K562 (cell line): ENCODE results near the gene TNFRSF13B. TPM values are rescaled to one million over a fixed set of nuclear protein-coding genes. Genes with fewer than 3 reads are reported as not detected.

Experiments
- ATAC-seq: fragments of 200-7000 bp; cut with Tn5 transposase; 3 replicates; pipeline ENCODE4 v1.9.1; 2020; ENCODE audit warnings: moderate library complexity
- BruUV-seq: library from RNA; stranded (reverse); fragments of 400-500 nt; replicated peaks from 2 replicates; lab custom pipeline; 2021; lab: Mats Ljungman, UMichigan
- CTCF ChIA-PET: fragments of 300-600 bp; formaldehyde crosslinking; extraction: SDS; loops from one replicate; lab custom pipeline; 2021; ENCODE audit warnings: low intra/inter-chr PET ratio; lab: Yijun Ruan, JAX
- POLR2A ChIA-PET: fragments of 300-600, 350-650 bp; sonication (Branson Sonifier 250); formaldehyde crosslinking; extraction: SDS; loops from one replicate; lab custom pipeline; 2021; ENCODE audit warnings: antibody characterized with exemption, inconsistent platforms; lab: Yijun Ruan, JAX
- DNase-seq, 4 experiments: peaks; one replicate each; pipeline versions ENCODE4 v3.0.0 to v3.0.0-alpha.2; 2011 to 2018; ENCODE audit warnings: low spot score in 3 of 4, mixed read lengths in 3 of 4; ENCODE audit errors: extremely low read depth in 1 of 4
- FAIRE-seq: peaks from 2 replicates; lab custom pipeline; 2011; peaks lifted over from hg19 to GRCh38; lab: Jason Lieb, UNC
- H2AFZ ChIP-seq: 2 replicates; pipeline ENCODE4 v1.6.0; 2011; ENCODE audit warnings: low read depth, low read length, control low read depth, inconsistent platforms
- H3K27ac ChIP-seq: fragments of 200-600 bp; 3 replicates; pipeline ENCODE4 v1.8.0; 2011; ENCODE audit warnings: low read depth, mild to moderate bottlenecking, control low read depth, inconsistent platforms, low read length, moderate library complexity, mixed read lengths; ENCODE audit errors: extremely low read depth
- H3K27me3 ChIP-seq, 2 experiments: fragments of 300-600 bp in 1 of 2; 2 replicates in 1 of 2; 3 replicates in 1 of 2; pipeline versions ENCODE4 v1.6.0 to v1.8.0; 2011; ENCODE audit warnings: inconsistent platforms in 2 of 2, low read length in 2 of 2, mild to moderate bottlenecking in 1 of 2, mixed read lengths in 1 of 2, moderate library complexity in 1 of 2; ENCODE audit not compliant: control insufficient read depth in 2 of 2, insufficient read depth in 2 of 2
- H3K36me3 ChIP-seq: fragments of 300-600 bp; 3 replicates; pipeline ENCODE4 v1.8.0; 2011; ENCODE audit warnings: mild to moderate bottlenecking, low read length, inconsistent platforms; ENCODE audit not compliant: control insufficient read depth, insufficient read depth
- H3K4me1 ChIP-seq, 2 experiments: fragments of 200-600 bp in 1 of 2; replicated peaks in 1 of 2; 2 replicates in 1 of 2; 3 replicates in 1 of 2; pipeline versions ENCODE4 v1.5.1 to v1.8.0; 2011; ENCODE audit warnings: inconsistent platforms in 2 of 2, low read length in 2 of 2, mild to moderate bottlenecking in 1 of 2, mixed read lengths in 1 of 2, moderate library complexity in 1 of 2; ENCODE audit not compliant: control insufficient read depth in 2 of 2, insufficient read depth in 2 of 2
- H3K4me2 ChIP-seq: 2 replicates; pipeline ENCODE4 v1.6.1; 2011; ENCODE audit warnings: low read length, control low read depth, inconsistent platforms, mixed read lengths; ENCODE audit not compliant: insufficient read depth
- H3K4me3 ChIP-seq: fragments of 200-600 bp; sonication (generic), shearing (Covaris generic); 2 replicates; pipeline ENCODE4 v1.5.1; 2016; ENCODE audit warnings: control low read depth, inconsistent platforms
- H3K79me2 ChIP-seq: fragments of 200-600 bp; 3 replicates; pipeline ENCODE4 v1.8.0; 2011; ENCODE audit warnings: low read length, inconsistent platforms; ENCODE audit not compliant: control insufficient read depth, insufficient read depth
- H3K9ac ChIP-seq, 2 experiments: 2 replicates each; pipeline versions ENCODE4 v1.6.0 to v1.6.1; 2011; ENCODE audit warnings: low read depth in 2 of 2, low read length in 2 of 2, control low read depth in 1 of 2, inconsistent platforms in 1 of 2, mild to moderate bottlenecking in 1 of 2, mixed read lengths in 1 of 2; ENCODE audit not compliant: insufficient read depth in 1 of 2
- H3K9me1 ChIP-seq: one replicate; pipeline ENCODE4 v1.6.0; 2011; ENCODE audit warnings: inconsistent platforms, mild to moderate bottlenecking, low read length, moderate library complexity; ENCODE audit not compliant: control insufficient read depth, insufficient read depth
- H3K9me3 ChIP-seq: replicated peaks from 2 replicates; pipeline ENCODE4 v1.5.1; 2011; ENCODE audit warnings: low read depth, low read length, inconsistent platforms; ENCODE audit not compliant: control insufficient read depth, insufficient read depth
- H4K20me1 ChIP-seq: replicated peaks from 2 replicates; pipeline ENCODE4 v1.6.1; 2011; ENCODE audit warnings: low read length, inconsistent platforms, mixed read lengths; ENCODE audit not compliant: control insufficient read depth, insufficient read depth
- EHMT2 ChIP-seq: fragments of 450-650 bp; IDR thresholded peaks from 2 replicates; pipeline ENCODE4 v1.6.1; 2018; ENCODE audit warnings: antibody characterized with exemption
- ESRRB ChIP-seq: fragments of 250-450 bp; sonication (Bioruptor Pico); IDR thresholded peaks from 2 replicates; pipeline ENCODE4 v1.5.0; 2020; ENCODE audit warnings: mild to moderate bottlenecking, moderate library complexity, borderline replicate concordance
- HNRNPUL1 ChIP-seq: fragments of 200-400 bp; formaldehyde crosslinking; IDR thresholded peaks from 2 replicates; pipeline ENCODE4 v1.6.1; 2017; ENCODE audit warnings: low read length
- KLF16 ChIP-seq: IDR thresholded peaks from 2 replicates; pipeline ENCODE4 v1.6.1; 2016; ENCODE audit warnings: antibody characterized with exemption
- LARP7 ChIP-seq: fragments of 450-650 bp; IDR thresholded peaks from 2 replicates; pipeline ENCODE4 v1.6.1; 2016
- MXI1 ChIP-seq: IDR thresholded peaks from 2 replicates; pipeline ENCODE4 v1.6.1; 2011; ENCODE audit warnings: low read depth, mild to moderate bottlenecking, improper control_type of control experiment, low read length
- PTBP1 ChIP-seq: fragments of 200-400 bp; formaldehyde crosslinking; IDR thresholded peaks from 2 replicates; pipeline ENCODE4 v1.6.1; 2017; ENCODE audit warnings: low read depth, low read length
- RFX7 ChIP-seq: fragments of 250-450 bp; sonication (Bioruptor Pico); IDR thresholded peaks from 2 replicates; pipeline ENCODE4 v1.5.1; 2021; ENCODE audit warnings: mild to moderate bottlenecking
- SRSF9 ChIP-seq: fragments of 200-400 bp; formaldehyde crosslinking; IDR thresholded peaks from 2 replicates; pipeline ENCODE4 v1.6.1; 2017; ENCODE audit warnings: low read depth, low read length, borderline replicate concordance
- STAG1 ChIP-seq: sonication (generic); formaldehyde crosslinking; IDR thresholded peaks from 2 replicates; pipeline ENCODE4 v1.5.0; 2020; ENCODE audit warnings: missing genetic modification reagents, borderline replicate concordance
- ZBTB8A ChIP-seq: fragments of 450-650 bp; IDR thresholded peaks from 2 replicates; pipeline ENCODE4 v1.6.1; 2018; ENCODE audit warnings: mild to moderate bottlenecking, moderate library complexity; ENCODE audit not compliant: partially characterized antibody
- ZNF584 ChIP-seq: fragments of 200-800 bp; sonication (Bioruptor generic); IDR thresholded peaks from 2 replicates; pipeline ENCODE4 v1.6.1; 2016; ENCODE audit warnings: low read depth, mild to moderate bottlenecking, missing genetic modification characterization, missing compliant biosample characterization
- WGBS: fragments of 100-300 bp; shearing (Covaris generic); methylation state at CpG from one replicate; pipeline ENCODE4 v1.1.6; 2016; ENCODE audit warnings: low coverage, mixed read lengths; ENCODE audit not compliant: insufficient coverage; ENCODE audit errors: missing lambda C conversion rate; 5-methylcytosine and 5-hydroxymethylcytosine counted together
- in situ Hi-C: fragments of 300-500 bp; cut with MboI; formaldehyde crosslinking; loops from 4 replicates; pipeline ENCODE4 v1.15.0; 2018; ENCODE audit warnings: inconsistent platforms, mixed read lengths
- intact Hi-C: fragments of 100-400 bp; cut with micrococcal nuclease; formaldehyde crosslinking; loops from 2 replicates; pipeline ENCODE4 v1.14.2; 2022
- polyA plus RNA-seq, 8 experiments: library from polyadenylated mRNA; depleted of rRNA in 4 of 8; stranded (reverse) in 5 of 8; unstranded in 3 of 8; fragments of >200 nt; fragmentation: Nextera tagmentation in 2 of 8; fragmentation: Illumina TruSeq in 1 of 8; extraction: Ambion mirVana in 2 of 8; extraction: Trizol in 1 of 8; gene quantifications; 2 replicates each; pipeline versions ENCODE4 v1.2.1 to v1.2.3, GENCODE V29; 2011 to 2014; ENCODE audit warnings: inconsistent platforms in 1 of 8, missing spikeins in 1 of 8
- total RNA-seq, 7 experiments: library from RNA; depleted of rRNA in 6 of 7; stranded (reverse); fragments of >200 nt in 6 of 7; fragmentation: Illumina TruSeq in 2 of 7; extraction: Trizol in 2 of 7; gene quantifications; 2 replicates each; pipeline versions ENCODE4 v1.2.1 to v1.2.3, GENCODE V29; 2011 to 2021; ENCODE audit warnings: low replicate concordance in 1 of 7
- TF ChIP-seq, protein P1 (sequence below): fragments of 250-450 bp; sonication (Bioruptor Pico); IDR thresholded peaks from 2 replicates; pipeline ENCODE4 v1.9.0; 2021; ENCODE audit warnings: mild to moderate bottlenecking, inconsistent platforms
- TF ChIP-seq, protein P2 (sequence below): fragments of 450-650 bp; IDR thresholded peaks from 2 replicates; pipeline ENCODE4 v1.6.1; 2016; ENCODE audit warnings: missing biosample characterization, missing genetic modification characterization
- TF ChIP-seq, protein P3 (sequence below): fragments of 150-350 bp; conservative IDR thresholded peaks from 2 replicates; pipeline ENCODE4 v1.6.1; 2014; ENCODE audit warnings: low read length
- TF ChIP-seq, protein P4 (sequence below): sonication (generic); formaldehyde crosslinking; IDR thresholded peaks from 2 replicates; pipeline ENCODE4 v1.8.1; 2023; ENCODE audit warnings: mild to moderate bottlenecking, missing genetic modification reagents

The TNFRSF13B gene
- total and polyA plus RNA-seq, 9 of the 15 experiments (the other 6 are each of a cell fraction or from before 2014, with no cell fraction given) = not detected

DNA sequence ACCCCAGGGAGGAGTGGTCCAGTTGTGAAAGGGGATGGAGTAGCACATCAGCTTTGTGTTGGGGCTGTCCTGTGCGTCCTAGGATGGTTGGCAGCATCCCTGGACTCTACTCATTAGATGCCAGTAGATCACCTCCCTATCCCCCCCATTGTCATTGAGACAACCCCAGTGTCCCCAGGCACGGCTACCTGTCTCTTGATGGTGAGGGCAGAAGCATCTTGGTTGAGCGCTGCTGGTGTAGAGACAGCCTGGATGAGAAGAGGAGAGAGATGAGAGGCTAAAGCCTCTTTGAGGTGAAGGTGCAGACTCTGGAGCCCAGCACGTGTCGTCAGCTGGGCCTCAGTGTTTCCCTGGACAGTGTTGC, 55.4 kb downstream of the TNFRSF13B start:
- Histone ChIP-seq H2AFZ (no peak overlapping the region), H3K4me1 (no peaks in the 10 kb centered on the region), H3K27ac (no peak overlapping the region), H3K4me2 (no peak overlapping the region), H3K9me3 (no peaks in the 10 kb centered on the region), H4K20me1 (no peaks in the 10 kb centered on the region), H3K79me2 (no peaks in the 10 kb centered on the region), H3K9ac (no peak overlapping the region), H3K9me1 (no peaks in the 10 kb centered on the region), H3K4me3 (no peak overlapping the region), H3K27me3 (peaks cover 0 to 35% of the 10 kb centered on the region in 2 experiments; a peak in 3 of 5 replicates), H3K36me3 (no peaks in the 10 kb centered on the region)
- ATAC-seq = no peak
- no TSS peak for BruUV-seq
- DNase-seq = no peak
- FAIRE-seq = no peak
- intact Hi-C loops = no loop called here
- WGBS = 3% methylated on average over 5 of the region's 5 CpGs
- TF ChIP-seq, protein P1, sequence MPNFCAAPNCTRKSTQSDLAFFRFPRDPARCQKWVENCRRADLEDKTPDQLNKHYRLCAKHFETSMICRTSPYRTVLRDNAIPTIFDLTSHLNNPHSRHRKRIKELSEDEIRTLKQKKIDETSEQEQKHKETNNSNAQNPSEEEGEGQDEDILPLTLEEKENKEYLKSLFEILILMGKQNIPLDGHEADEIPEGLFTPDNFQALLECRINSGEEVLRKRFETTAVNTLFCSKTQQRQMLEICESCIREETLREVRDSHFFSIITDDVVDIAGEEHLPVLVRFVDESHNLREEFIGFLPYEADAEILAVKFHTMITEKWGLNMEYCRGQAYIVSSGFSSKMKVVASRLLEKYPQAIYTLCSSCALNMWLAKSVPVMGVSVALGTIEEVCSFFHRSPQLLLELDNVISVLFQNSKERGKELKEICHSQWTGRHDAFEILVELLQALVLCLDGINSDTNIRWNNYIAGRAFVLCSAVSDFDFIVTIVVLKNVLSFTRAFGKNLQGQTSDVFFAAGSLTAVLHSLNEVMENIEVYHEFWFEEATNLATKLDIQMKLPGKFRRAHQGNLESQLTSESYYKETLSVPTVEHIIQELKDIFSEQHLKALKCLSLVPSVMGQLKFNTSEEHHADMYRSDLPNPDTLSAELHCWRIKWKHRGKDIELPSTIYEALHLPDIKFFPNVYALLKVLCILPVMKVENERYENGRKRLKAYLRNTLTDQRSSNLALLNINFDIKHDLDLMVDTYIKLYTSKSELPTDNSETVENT (CRISPR knock-in tag) = no peak
- TF ChIP-seq MXI1 = no peak
- TF ChIP-seq, protein P2, sequence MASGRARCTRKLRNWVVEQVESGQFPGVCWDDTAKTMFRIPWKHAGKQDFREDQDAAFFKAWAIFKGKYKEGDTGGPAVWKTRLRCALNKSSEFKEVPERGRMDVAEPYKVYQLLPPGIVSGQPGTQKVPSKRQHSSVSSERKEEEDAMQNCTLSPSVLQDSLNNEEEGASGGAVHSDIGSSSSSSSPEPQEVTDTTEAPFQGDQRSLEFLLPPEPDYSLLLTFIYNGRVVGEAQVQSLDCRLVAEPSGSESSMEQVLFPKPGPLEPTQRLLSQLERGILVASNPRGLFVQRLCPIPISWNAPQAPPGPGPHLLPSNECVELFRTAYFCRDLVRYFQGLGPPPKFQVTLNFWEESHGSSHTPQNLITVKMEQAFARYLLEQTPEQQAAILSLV (tag) = no peak
- TF ChIP-seq, protein P3, sequence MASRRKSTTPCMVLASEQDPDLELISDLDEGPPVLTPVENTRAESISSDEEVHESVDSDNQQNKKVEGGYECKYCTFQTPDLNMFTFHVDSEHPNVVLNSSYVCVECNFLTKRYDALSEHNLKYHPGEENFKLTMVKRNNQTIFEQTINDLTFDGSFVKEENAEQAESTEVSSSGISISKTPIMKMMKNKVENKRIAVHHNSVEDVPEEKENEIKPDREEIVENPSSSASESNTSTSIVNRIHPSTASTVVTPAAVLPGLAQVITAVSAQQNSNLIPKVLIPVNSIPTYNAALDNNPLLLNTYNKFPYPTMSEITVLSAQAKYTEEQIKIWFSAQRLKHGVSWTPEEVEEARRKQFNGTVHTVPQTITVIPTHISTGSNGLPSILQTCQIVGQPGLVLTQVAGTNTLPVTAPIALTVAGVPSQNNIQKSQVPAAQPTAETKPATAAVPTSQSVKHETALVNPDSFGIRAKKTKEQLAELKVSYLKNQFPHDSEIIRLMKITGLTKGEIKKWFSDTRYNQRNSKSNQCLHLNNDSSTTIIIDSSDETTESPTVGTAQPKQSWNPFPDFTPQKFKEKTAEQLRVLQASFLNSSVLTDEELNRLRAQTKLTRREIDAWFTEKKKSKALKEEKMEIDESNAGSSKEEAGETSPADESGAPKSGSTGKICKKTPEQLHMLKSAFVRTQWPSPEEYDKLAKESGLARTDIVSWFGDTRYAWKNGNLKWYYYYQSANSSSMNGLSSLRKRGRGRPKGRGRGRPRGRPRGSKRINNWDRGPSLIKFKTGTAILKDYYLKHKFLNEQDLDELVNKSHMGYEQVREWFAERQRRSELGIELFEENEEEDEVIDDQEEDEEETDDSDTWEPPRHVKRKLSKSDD = no peak
- no peak for TF ChIP-seq SRSF9
- no peak for TF ChIP-seq RFX7 (CRISPR knock-in tag)
- TF ChIP-seq, protein P4, sequence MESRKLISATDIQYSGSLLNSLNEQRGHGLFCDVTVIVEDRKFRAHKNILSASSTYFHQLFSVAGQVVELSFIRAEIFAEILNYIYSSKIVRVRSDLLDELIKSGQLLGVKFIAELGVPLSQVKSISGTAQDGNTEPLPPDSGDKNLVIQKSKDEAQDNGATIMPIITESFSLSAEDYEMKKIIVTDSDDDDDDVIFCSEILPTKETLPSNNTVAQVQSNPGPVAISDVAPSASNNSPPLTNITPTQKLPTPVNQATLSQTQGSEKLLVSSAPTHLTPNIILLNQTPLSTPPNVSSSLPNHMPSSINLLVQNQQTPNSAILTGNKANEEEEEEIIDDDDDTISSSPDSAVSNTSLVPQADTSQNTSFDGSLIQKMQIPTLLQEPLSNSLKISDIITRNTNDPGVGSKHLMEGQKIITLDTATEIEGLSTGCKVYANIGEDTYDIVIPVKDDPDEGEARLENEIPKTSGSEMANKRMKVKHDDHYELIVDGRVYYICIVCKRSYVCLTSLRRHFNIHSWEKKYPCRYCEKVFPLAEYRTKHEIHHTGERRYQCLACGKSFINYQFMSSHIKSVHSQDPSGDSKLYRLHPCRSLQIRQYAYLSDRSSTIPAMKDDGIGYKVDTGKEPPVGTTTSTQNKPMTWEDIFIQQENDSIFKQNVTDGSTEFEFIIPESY (CRISPR knock-in tag) = no peak
- no peak for TF ChIP-seq LARP7
- no peak for TF ChIP-seq PTBP1
- no peak for TF ChIP-seq ESRRB (CRISPR knock-in tag)
- TF ChIP-seq EHMT2 = no peak
- no peak for TF ChIP-seq ZBTB8A
- TF ChIP-seq ZNF584 (CRISPR knock-in tag) = no peak
- no peak for TF ChIP-seq HNRNPUL1
- TF ChIP-seq KLF16 = no peak
- TF ChIP-seq STAG1 (CRISPR knock-in tag) = no peak
- in situ Hi-C loops = no loop called here
- ChIA-PET POLR2A (no interaction called here), CTCF (no interaction called here)
